ENCODE data around the gene CDKN2AIP. TPM values are rescaled to one million over a fixed set of nuclear protein-coding genes. Genes with fewer than 3 reads are reported as not detected.

CDKN2AIP gene
- total and polyA plus RNA-seq, 2 experiments from 2014 or later = 26.7 to 43.6 TPM

GRCh38 chr4:183492791-183493222, 48.4 kb downstream of the CDKN2AIP start:
- TF ChIP-seq CTCF (IDR thresholded peaks at IDR 0.05; ENCODE audit: poor library complexity) = no peak
- TF ChIP-seq EZH2 (IDR thresholded peaks at IDR 0.05; ENCODE audit: borderline replicate concordance) = no peak
- no peak for TF ChIP-seq EZH2phosphoT487 (IDR thresholded peaks at IDR 0.05; ENCODE audit: low read depth, severe bottlenecking, unreplicated experiment)
- Histone ChIP-seq H3K9me2 (replicated peaks; ENCODE audit: insufficient read depth) (no peaks in the 10 kb centered on the region), H3K4me1 (ENCODE audit: insufficient read depth) (no peaks in the 10 kb centered on the region), H4K20me1 (ENCODE audit: insufficient read depth, poor library complexity, severe bottlenecking) (no peaks in the 10 kb centered on the region), H3K36me3 (replicated peaks; ENCODE audit: insufficient read depth, low read depth) (no peaks in the 10 kb centered on the region), H3K27me3 (no peaks in the 10 kb centered on the region), H3K9me3 (ENCODE audit: low read depth) (no peaks in the 10 kb centered on the region), H2AFZ (no peak overlapping the region), H3K79me2 (no peaks in the 10 kb centered on the region), H3K4me2 (no peak overlapping the region), H3K4me3 (no peak overlapping the region), H3K27ac (no peak overlapping the region)
- no peak for DNase-seq (ENCODE audit: low spot score)
- WGBS (ENCODE audit: low lambda C conversion rate, missing lambda C conversion rate) = 82% methylated on average over 3 of the region's 3 CpGs

- no peak overlapping the region for H2AFZ ChIP-seq
- H3K4me1 ChIP-seq (ENCODE audit: insufficient read depth) = no peaks in the 10 kb centered on the region
- H4K20me1 ChIP-seq (ENCODE audit: insufficient read depth, poor library complexity, severe bottlenecking) = no peaks in the 10 kb centered on the region
- H3K9me2 ChIP-seq (replicated peaks; ENCODE audit: insufficient read depth) = no peaks in the 10 kb centered on the region
- no peak overlapping the region for H3K4me3 ChIP-seq
- no peaks in the 10 kb centered on the region for H3K79me2 ChIP-seq
- TF ChIP-seq EZH2phosphoT487 (IDR thresholded peaks at IDR 0.05; ENCODE audit: low read depth, severe bottlenecking, unreplicated experiment) (no peak), CTCF (IDR thresholded peaks at IDR 0.05; ENCODE audit: poor library complexity) (no peak), EZH2 (IDR thresholded peaks at IDR 0.05; ENCODE audit: borderline replicate concordance) (no peak)
- no peaks in the 10 kb centered on the region for H3K36me3 ChIP-seq (replicated peaks; ENCODE audit: insufficient read depth, low read depth)
- DNase-seq (ENCODE audit: low spot score) = no peak
- no peaks in the 10 kb centered on the region for H3K9me3 ChIP-seq (ENCODE audit: low read depth)
- H3K4me2 ChIP-seq = no peak overlapping the region
- H3K27me3 ChIP-seq = no peaks in the 10 kb centered on the region
- 83% methylated on average over 3 of the region's 3 CpGs for WGBS (ENCODE audit: low lambda C conversion rate, missing lambda C conversion rate)
- H3K27ac ChIP-seq = no peak overlapping the region
Observed at GRCh38 chr4:183493246-183493645, 48.8 kb downstream of the CDKN2AIP start.

- Histone ChIP-seq H3K4me1 (ENCODE audit: insufficient read depth) (no peaks in the 10 kb centered on the region), H3K79me2 (no peaks in the 10 kb centered on the region), H3K27me3 (no peaks in the 10 kb centered on the region), H2AFZ (no peak overlapping the region), H4K20me1 (ENCODE audit: insufficient read depth, poor library complexity, severe bottlenecking) (no peaks in the 10 kb centered on the region), H3K9me3 (ENCODE audit: low read depth) (no peaks in the 10 kb centered on the region), H3K9me2 (replicated peaks; ENCODE audit: insufficient read depth) (no peaks in the 10 kb centered on the region), H3K27ac (no peak overlapping the region), H3K36me3 (replicated peaks; ENCODE audit: insufficient read depth, low read depth) (no peaks in the 10 kb centered on the region), H3K4me3 (no peak overlapping the region), H3K4me2 (no peak overlapping the region)
- TF ChIP-seq CTCF (IDR thresholded peaks at IDR 0.05; ENCODE audit: poor library complexity) (no peak), EZH2 (IDR thresholded peaks at IDR 0.05; ENCODE audit: borderline replicate concordance) (no peak), EZH2phosphoT487 (IDR thresholded peaks at IDR 0.05; ENCODE audit: low read depth, severe bottlenecking, unreplicated experiment) (no peak)
- DNase-seq (ENCODE audit: low spot score) = no peak
- 80% methylated on average over 3 of the region's 3 CpGs for WGBS (ENCODE audit: low lambda C conversion rate, missing lambda C conversion rate)
Observed at GRCh38 chr4:183495184-183495583, 50.7 kb downstream of the CDKN2AIP start.

Other genes starting within 250 kb of the CDKN2AIP start
- gene CLDN22, start 124.4 kb upstream of the CDKN2AIP start, total RNA-seq = not detected in 2 replicates
- 0.32 TPM in 1 of 2 replicates, not detected in the other for gene CLDN22, start 124.4 kb upstream of the CDKN2AIP start, polyA plus RNA-seq
- not detected in 2 replicates for gene CLDN24, start 122.2 kb upstream of the CDKN2AIP start, total RNA-seq
- gene CLDN24, start 122.2 kb upstream of the CDKN2AIP start, polyA plus RNA-seq = 0.94 TPM in 1 of 2 replicates, not detected in the other
- 25.2 and 25.8 TPM in 2 replicates for gene ING2, start 60.4 kb downstream of the CDKN2AIP start, total RNA-seq
- gene ING2, start 60.4 kb downstream of the CDKN2AIP start, polyA plus RNA-seq = 33.4 and 39.5 TPM in 2 replicates
- gene RWDD4, start 214.5 kb downstream of the CDKN2AIP start, total RNA-seq = 30.3 TPM in 2 replicates
- gene RWDD4, start 214.5 kb downstream of the CDKN2AIP start, polyA plus RNA-seq = 20.6 and 24.9 TPM in 2 replicates
- 29.0 and 42.5 TPM in 2 replicates for gene TRAPPC11, start 214.7 kb downstream of the CDKN2AIP start, total RNA-seq
- gene TRAPPC11, start 214.7 kb downstream of the CDKN2AIP start, polyA plus RNA-seq = 13.8 and 14.7 TPM in 2 replicates